HUDEP-2 (cell line): Measurements from ENCODE around the gene SOS1.

ENCODE experiments used
- DNase-seq, 76 experiments: peaks; one replicate each; lab custom pipeline; 2025; ENCODE audit not compliant: unreplicated experiment in 76 of 76; lab: John Stamatoyannopoulos, UW

Gene SOS1

GRCh38 chr2:39050109-39050508, 70.7 kb downstream of the SOS1 start:
- DNase-seq = no peak

- DNase-seq = no peak
Measured at GRCh38 chr2:39039072-39039471, 81.8 kb downstream of the SOS1 start.

GRCh38 chr2:39033980-39034379, 86.9 kb downstream of the SOS1 start:
- no peak for DNase-seq

GRCh38 chr2:39027421-39027820, 93.4 kb downstream of the SOS1 start:
- no peak for DNase-seq

- DNase-seq = no peak
Measured at GRCh38 chr2:39024833-39025232, 96.0 kb downstream of the SOS1 start.

- DNase-seq = no peak
Measured at GRCh38 chr2:39023649-39024048, 97.2 kb downstream of the SOS1 start.

- DNase-seq = no peak
Measured at GRCh38 chr2:39022642-39023235, 98.1 kb downstream of the SOS1 start.

GRCh38 chr2:39020383-39020782, 100.5 kb downstream of the SOS1 start:
- DNase-seq = no peak

GRCh38 chr2:39018638-39019037, 102.2 kb downstream of the SOS1 start:
- DNase-seq = no peak

- no peak for DNase-seq
Measured at GRCh38 chr2:39017334-39017733, 103.5 kb downstream of the SOS1 start.

GRCh38 chr2:39015424-39015823, 105.4 kb downstream of the SOS1 start:
- DNase-seq = no peak

GRCh38 chr2:39013871-39014270, 107.0 kb downstream of the SOS1 start:
- DNase-seq = no peak

- DNase-seq = no peak
Measured at GRCh38 chr2:39008665-39009064, 112.2 kb downstream of the SOS1 start.

- no peak for DNase-seq
Measured at GRCh38 chr2:39007875-39008504, 112.9 kb downstream of the SOS1 start.

GRCh38 chr2:39000552-39000951, 120.3 kb downstream of the SOS1 start:
- DNase-seq = no peak

GRCh38 chr2:38997781-38998180, 123.1 kb downstream of the SOS1 start:
- DNase-seq = no peak

GRCh38 chr2:38991899-38992298, 129.0 kb downstream of the SOS1 start:
- DNase-seq = no peak

GRCh38 chr2:38988716-38989115, 132.1 kb downstream of the SOS1 start:
- no peak for DNase-seq

- DNase-seq = no peak
Measured at GRCh38 chr2:38982498-38982897, 138.4 kb downstream of the SOS1 start.

GRCh38 chr2:38981670-38982357, 139.0 kb downstream of the SOS1 start:
- no peak for DNase-seq

- DNase-seq = no peak
Measured at GRCh38 chr2:38981003-38981669, 139.7 kb downstream of the SOS1 start.

GRCh38 chr2:38978908-38979307, 141.9 kb downstream of the SOS1 start:
- no peak for DNase-seq
